Left cardiac atrium (tissue), 4 donors: ENCODE results near the gene CRYBG3. TPM values are rescaled to one million over a fixed set of nuclear protein-coding genes. Genes with fewer than 3 reads are reported as not detected.
A peak's percentile ranks its signal among the peaks of the same experiment; 100 is the strongest.

Experiments used
- ATAC-seq, 2 donors: fragments of 200-7000 bp; cut with Tn5 transposase; one replicate each; pipeline ENCODE4 v1.9.1; 2020; ENCODE audit warnings: mild to moderate bottlenecking in 2 of 2, moderate library complexity in 2 of 2
- DNase-seq: peaks from one replicate; pipeline ENCODE4 v3.0.0-alpha.2; 2020
- intact Hi-C, 2 donors: fragments of 100-400 bp; cut with DNase I; formaldehyde crosslinking; loops; one replicate each; pipeline versions ENCODE4 v1.14.1 to v1.15.1; 2022 to 2023
- total RNA-seq, 2 donors: library from RNA; stranded (reverse); fragmentation: NEBNext Ultra II Directional; extraction: Animal tissue kit (Norgen Biotek cat#: 25700); gene quantifications; one replicate each; pipeline ENCODE4 v1.2.1, GENCODE V29; 2021
- donor health status: DM: no; HTN: yes; CAD: no.
- donor health status: DM: no; HTN: yes; CAD: no; lungs with severe emphysema.
- donor health status: DM: yes; HTN: yes; CAD: no.
- donor health status: Dilated cardiomyopathy.

CRYBG3 gene
- total RNA-seq, 2 donors from 2014 or later: 18.3 to 23.9 TPM

- intact Hi-C loops: no loop called here
Observed at GRCh38 chr3:97930018-97930417, 108.2 kb downstream of the CRYBG3 start.

GRCh38 chr3:97931218-97931617, 109.4 kb downstream of the CRYBG3 start:
- intact Hi-C loops: no loop called here
- no peak for ATAC-seq

More at GRCh38 chr3:97930018-97930417, 108.2 kb downstream of the CRYBG3 start:
- ATAC-seq (no peak), DNase-seq (no peak)

GRCh38 chr3:97932387-97932801, 110.6 kb downstream of the CRYBG3 start:
- intact Hi-C loops: no loop called here
- DNase-seq: no peak

More at GRCh38 chr3:97931218-97931617, 109.4 kb downstream of the CRYBG3 start:
- no peak for DNase-seq

GRCh38 chr3:97934980-97935695, 113.3 kb downstream of the CRYBG3 start:
- ATAC-seq (no peak), DNase-seq (no peak)
- intact Hi-C loops: no loop called here

More at GRCh38 chr3:97932387-97932801, 110.6 kb downstream of the CRYBG3 start:
- peak; percentile 47 to 79 for ATAC-seq

DNA sequence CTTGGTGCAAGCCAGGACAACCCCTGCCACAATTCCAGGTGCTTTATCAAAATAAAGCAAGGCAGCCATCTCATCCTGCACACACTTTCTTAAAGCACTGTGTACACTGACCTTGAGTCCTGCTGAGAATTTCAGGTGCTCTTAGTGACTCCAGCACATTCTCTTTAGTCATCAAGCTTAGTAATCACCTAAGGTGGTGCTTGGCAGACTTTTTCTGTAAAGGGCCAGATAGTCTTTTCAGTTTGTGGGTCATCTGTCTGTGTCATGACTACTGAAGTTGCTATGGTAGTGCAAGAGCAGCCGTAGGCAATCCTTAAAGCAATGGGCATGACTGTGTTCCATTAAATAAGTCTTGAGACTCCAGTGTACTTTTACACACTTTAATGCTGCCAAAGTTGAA, 114.0 kb downstream of the CRYBG3 start:
- intact Hi-C loops: no loop called here
- ATAC-seq (no peak), DNase-seq (no peak)

- DNase-seq: no peak
- intact Hi-C loops: no loop called here
- no peak for ATAC-seq
Observed at GRCh38 chr3:97937205-97937604, 115.4 kb downstream of the CRYBG3 start.

DNA sequence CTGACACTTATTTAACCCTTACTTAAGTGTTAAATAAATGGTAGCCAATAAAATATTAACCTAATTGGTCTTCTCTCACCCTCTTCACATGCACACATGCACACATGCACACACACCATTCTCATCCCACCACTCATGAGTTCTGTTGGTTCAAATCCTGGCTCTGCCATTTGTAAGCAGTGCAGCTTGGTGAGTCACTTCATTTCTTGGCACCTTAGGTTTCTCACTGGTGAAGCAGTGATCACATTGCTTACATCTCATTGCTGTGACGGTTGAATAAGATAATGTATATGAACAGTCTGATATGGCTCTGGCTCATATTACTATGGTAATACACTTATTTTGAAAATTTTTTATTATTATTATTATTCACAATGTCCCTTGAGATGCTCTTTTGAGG, 116.6 kb downstream of the CRYBG3 start:
- no peak for ATAC-seq
- intact Hi-C loops: no loop called here
- no peak for DNase-seq

DNA sequence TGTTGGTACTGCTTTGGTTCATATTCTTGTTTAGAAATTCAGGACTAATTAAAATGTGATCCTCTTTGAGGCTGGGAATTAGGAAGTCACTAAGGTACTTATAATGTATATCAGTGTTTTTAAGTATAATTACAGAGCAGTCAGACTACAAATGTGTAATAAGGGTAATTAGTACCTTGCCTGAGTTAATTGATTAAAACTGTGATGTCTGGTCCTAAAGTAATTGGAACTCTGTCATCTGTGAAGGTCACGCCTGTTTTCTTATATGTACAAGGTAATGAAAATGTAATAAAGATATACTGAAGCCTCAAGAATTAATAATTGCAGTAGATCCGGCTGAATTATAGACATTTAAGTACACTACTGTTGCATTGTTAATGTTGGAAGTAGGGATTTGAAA, 117.6 kb downstream of the CRYBG3 start:
- no peak for DNase-seq
- intact Hi-C loops: no loop called here
- no peak for ATAC-seq

- intact Hi-C loops: no loop called here
- no peak for ATAC-seq
- DNase-seq: no peak
Observed at GRCh38 chr3:97940034-97940433, 118.2 kb downstream of the CRYBG3 start.

DNA sequence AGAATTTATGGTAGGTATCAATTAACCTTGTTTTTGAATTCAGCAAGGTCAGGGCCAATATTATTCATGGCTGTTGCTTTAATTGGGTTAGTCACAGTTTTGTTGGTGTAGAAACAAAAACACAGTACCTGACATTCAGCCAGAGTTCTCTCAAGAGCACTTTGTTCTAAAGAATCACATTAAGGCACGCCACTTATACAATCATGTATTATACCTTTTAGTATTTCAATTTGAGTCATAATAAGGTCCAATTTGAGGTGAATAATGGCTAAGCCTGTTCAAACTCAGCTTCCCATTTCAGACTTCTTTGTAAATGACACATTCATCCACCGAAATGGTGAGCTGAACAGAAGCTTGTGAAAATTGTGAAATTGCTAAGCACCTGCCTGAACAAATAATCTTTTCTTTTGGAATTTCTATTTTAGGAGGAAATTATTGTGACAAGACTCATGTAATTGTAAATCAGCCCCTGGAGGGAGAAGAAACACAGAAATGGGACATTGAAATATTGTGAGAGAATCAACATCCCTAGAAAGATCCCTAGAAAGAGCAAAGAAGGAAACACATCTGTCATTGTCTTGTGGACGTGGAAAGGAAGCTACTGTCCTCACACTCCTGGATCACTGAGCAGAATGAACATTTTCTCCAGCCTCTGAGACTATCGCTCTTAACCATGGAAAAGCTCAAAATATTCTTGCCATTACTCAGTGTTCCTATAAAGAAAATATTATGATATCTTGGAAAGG, 121.2 kb downstream of the CRYBG3 start:
- DNase-seq (no peak), ATAC-seq (no peak)
- intact Hi-C loops: no loop called here

DNA sequence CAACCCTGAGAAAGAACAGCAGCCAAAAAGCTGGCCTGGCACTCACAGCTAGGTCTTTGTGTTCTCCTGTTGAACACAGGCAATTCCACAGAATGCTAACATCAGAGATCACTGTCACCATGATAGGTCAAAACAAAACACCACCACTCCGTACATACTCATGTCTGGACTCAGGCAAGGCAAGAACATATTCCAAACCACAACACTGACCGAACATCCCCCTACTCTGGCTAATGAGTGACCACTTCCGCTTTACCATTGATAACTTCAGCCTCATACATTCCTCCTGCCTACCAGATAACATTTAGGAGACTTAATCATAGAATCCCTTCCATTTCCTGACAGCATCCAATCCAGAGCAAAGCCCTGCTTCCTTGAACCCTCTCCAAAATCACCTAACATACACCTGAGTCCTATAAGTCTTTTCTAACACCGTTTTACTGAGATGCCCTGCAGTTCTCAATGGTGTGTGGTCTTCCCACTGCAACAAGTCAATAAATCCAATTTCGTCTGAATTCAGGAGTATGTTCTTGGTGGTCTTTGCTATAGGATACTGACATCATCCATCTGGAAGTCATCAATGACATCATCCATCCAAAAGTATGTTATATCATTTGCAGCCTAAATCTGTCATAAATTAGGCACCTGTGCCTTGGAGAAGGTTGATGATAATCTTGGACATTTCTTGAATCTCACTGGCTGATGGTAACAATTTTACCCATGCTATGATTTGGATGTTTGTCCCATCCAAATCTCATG, 126.7 kb downstream of the CRYBG3 start:
- ATAC-seq (no peak), DNase-seq (no peak)
- intact Hi-C loops: no loop called here

- DNase-seq (no peak), ATAC-seq (no peak)
- intact Hi-C loops: no loop called here
Observed at GRCh38 chr3:97949110-97949485, 127.3 kb downstream of the CRYBG3 start.

GRCh38 chr3:97949743-97950142, 127.9 kb downstream of the CRYBG3 start:
- ATAC-seq (no peak), DNase-seq (no peak)
- intact Hi-C loops: no loop called here

GRCh38 chr3:97950360-97950759, 128.5 kb downstream of the CRYBG3 start:
- DNase-seq (no peak), ATAC-seq (no peak)
- intact Hi-C loops: no loop called here

DNA sequence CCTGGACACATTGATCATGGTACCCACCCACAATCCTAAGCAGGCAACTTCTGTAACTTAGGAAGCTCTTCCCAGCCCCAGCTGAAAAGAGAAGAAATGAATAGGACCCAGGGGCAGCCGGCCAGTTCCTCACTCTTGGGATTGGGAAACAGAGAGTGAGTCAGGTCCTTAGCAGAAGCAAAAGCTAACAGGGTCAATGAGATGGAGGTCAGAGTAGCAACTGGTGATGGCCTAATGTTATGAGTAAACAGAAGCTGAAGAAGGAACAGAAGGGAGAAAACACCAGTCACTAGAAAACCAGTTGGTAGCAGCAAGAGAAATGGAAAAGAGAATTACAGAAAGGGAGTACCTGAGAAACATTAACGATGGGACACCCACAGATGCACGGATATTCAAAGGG, 130.5 kb downstream of the CRYBG3 start:
- intact Hi-C loops: no loop called here
- peak; percentile 59 for DNase-seq

DNA sequence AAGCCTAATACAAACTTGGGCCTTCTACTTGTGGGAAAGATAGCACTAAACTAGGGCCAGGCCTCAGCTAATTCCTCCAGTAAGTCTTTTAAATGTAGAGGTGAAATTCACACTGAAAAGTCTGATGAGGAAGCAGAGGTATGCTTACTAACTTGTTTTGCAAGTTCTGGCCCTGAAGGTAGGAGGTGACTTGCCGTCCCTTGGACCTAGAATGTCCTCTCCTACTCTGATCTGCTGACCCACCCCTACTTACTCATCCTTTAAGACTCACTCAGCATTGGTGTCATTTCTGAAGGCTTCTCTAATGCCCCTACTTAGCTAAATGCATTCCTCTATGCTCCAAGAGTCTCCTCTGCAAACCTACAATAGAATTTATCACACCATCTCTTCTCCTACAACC, 131.1 kb downstream of the CRYBG3 start:
- intact Hi-C loops: no loop called here
- ATAC-seq (no peak), DNase-seq (no peak)

More for the DNA sequence above, 130.5 kb downstream of the CRYBG3 start:
- peak in 1 of 2 donors; percentile 88 for ATAC-seq

DNA sequence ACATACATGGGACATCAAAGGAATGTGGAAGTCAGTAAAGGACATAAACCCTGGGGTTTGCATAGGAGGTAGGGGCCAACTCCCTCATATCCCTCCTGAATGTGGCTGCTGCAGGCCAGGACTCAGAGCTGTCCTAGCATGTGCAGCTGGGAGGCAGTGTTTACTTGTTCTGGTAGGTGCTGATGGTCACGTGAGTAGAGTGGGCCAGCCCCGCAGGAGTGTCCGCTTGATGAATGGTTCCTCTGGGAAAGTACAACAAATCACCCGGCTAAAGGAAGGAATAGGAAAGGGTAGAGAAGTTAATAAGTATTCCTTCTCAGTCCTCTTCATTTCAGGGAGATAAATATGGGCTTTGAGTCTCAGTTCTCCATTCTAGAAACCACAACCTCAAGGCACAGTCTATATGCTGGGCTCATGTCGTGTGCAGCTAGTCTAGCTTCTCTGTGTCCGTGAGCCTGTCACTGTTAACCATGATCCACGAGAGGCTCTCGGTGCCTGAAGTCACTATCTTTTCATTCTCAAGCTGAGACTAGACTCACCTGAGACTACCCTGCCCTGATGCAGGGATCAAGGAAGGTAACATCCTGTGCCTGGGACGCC, 132.5 kb downstream of the CRYBG3 start:
- intact Hi-C loops: no loop called here
- no peak for ATAC-seq
- DNase-seq: no peak

- intact Hi-C loops: no loop called here
- DNase-seq (no peak), ATAC-seq (no peak)
Observed at GRCh38 chr3:97956051-97956450, 134.2 kb downstream of the CRYBG3 start.

DNA sequence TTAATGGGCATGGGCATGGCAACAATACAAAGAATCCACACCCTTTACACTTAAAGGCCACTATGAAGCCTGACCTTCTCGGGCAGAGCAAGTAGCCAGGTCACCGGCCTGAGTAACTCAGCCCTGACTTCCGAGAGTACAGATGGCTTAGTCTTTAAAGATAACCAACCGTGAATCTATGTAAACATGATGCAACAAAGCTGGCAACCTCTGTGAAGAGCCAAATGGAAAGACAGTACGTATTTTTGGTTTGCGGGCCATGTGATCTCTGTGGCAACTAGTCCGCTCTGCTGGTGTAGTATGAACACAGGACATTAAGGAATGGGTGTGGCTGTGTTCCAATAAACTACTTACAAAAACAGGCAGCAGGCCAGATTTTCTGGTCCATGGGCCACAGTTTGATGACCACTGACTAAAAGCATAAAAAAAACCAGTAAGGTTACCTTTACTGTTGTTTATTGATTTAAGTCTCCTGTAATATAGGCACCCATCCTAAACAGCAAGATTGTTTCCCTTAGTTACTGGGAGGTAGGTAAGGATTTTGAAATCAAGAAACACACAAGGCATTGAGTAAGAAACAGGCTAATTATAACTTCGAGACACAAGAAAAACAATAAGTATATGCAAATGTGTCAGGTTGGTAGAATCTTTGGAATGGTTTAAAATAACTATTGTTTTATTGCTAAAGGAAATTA, 136.0 kb downstream of the CRYBG3 start:
- no peak for ATAC-seq
- no peak for DNase-seq
- intact Hi-C loops: no loop called here
